BE2C (cell line): ENCODE results near the gene CWF19L2.

Source experiments
- DNase-seq: peaks from one replicate; pipeline ENCODE4 v3.0.0-alpha.2; 2020
- H3K27me3 ChIP-seq: fragments of 250-450 bp; sonication (Bioruptor Pico); 2 replicates; pipeline ENCODE4 v1.5.1; 2020; ENCODE audit warnings: mild to moderate bottlenecking
- H3K36me3 ChIP-seq: fragments of 250-450 bp; sonication (Bioruptor Pico); 2 replicates; pipeline ENCODE4 v1.5.1; 2020; ENCODE audit warnings: mild to moderate bottlenecking
- H3K4me1 ChIP-seq: fragments of 250-450 bp; sonication (Bioruptor Pico); 2 replicates; pipeline ENCODE4 v1.5.1; 2020
- H3K4me3 ChIP-seq: 2 replicates; pipeline ENCODE4 v1.5.1; 2011; ENCODE audit warnings: low read depth, low read length
- H3K9me3 ChIP-seq: fragments of 250-450 bp; sonication (Bioruptor Pico); 2 replicates; pipeline ENCODE4 v1.5.1; 2020
- CTCF ChIP-seq: IDR thresholded peaks from 2 replicates; pipeline ENCODE4 v1.5.1; 2012; ENCODE audit warnings: mild to moderate bottlenecking, low read depth, low read length

The CWF19L2 gene

DNA sequence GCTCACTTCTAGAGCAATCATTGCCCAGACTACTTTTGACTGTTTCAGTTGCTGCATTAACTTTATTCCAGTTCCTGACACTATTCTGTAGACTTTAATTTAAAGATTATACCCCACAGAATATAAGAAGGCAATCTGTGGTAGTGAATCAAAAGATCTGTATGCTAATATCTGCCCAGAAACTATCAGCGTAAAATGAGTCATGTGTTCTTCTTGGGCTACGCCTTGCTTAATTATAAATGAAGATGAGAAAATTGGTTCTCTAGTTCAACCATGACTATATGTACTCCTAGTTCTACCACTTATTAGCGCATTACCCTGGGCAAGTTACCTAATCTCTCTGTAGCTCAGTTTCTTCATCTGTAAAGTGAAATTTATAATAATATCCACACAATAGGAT lies 128.5 kb downstream of the CWF19L2 start:
- Histone ChIP-seq H3K9me3 (no peaks in the 10 kb centered on the region), H3K36me3 (no peaks in the 10 kb centered on the region), H3K4me3 (no peak overlapping the region), H3K4me1 (no peaks in the 10 kb centered on the region), H3K27me3 (no peaks in the 10 kb centered on the region)
- DNase-seq: no peak
- no peak for TF ChIP-seq CTCF

DNA sequence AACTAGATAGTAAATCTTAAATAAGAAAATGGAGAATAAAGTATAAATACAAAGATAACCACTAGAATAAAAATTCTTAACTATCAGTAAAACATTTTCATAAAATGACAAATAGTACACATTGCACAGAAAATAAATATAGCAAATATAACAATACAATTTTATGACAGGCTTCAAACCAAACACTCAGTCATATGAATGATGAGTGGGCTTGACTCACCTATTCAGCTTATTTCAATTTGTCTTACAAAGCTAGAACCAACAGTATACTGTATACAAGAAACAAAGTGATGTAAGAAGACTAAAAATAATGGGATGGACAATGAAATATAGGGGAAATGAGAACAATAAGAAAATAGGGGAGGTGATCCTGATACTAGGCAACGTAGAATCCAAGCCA lies 141.2 kb downstream of the CWF19L2 start:
- Histone ChIP-seq H3K4me1 (no peaks in the 10 kb centered on the region), H3K9me3 (no peaks in the 10 kb centered on the region), H3K27me3 (no peaks in the 10 kb centered on the region), H3K4me3 (no peak overlapping the region), H3K36me3 (no peaks in the 10 kb centered on the region)
- no peak for DNase-seq
- no peak for TF ChIP-seq CTCF

DNA sequence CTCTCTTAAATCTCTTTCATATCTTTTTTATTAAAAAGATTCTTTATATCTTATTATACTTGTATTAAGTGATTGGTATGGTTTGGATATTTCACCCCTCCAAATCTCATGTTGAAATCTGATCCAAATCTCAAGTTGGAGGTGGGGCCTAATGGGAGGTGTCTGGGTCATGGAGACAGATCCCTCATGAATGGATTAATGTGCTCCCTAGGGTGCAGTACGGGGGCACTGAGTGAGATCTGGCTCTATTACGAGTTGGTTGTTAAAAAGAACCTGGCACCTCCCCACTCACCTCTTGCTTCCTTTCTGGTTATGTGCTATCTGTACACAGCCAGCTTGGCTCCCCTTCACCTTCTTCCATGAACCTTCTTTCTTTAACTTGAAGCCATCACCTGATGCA lies 149.6 kb downstream of the CWF19L2 start:
- H3K4me3 ChIP-seq: no peak overlapping the region
- H3K9me3 ChIP-seq: no peaks in the 10 kb centered on the region
- H3K4me1 ChIP-seq: no peaks in the 10 kb centered on the region
- no peaks in the 10 kb centered on the region for H3K36me3 ChIP-seq
- no peak for TF ChIP-seq CTCF
- no peaks in the 10 kb centered on the region for H3K27me3 ChIP-seq
- DNase-seq: peak; percentile 6

DNA sequence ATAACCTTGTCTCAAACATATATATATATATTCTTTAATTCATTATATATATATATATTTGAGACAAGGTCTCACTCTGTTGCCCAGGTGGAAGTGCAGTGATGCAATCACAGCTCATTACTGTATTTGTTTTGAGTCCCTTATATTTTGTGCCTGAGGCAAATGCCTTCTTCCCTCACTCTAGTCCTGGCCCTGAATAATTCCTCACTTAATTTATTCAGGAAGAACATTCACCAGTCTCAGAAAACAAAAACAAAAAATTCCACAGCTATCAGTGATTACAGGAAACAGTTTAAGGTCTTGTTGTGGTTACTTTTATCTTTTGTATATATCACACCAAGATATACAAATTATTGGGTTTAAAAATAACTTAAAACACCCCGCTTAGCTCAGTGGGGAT lies 155.7 kb downstream of the CWF19L2 start:
- H3K27me3 ChIP-seq: no peaks in the 10 kb centered on the region
- 0 out of 2 replicates have a peak, but pooled peaks cover 3% of the 10 kb centered on the region for H3K36me3 ChIP-seq
- no peak overlapping the region for H3K4me3 ChIP-seq
- H3K9me3 ChIP-seq: no peaks in the 10 kb centered on the region
- no peak for TF ChIP-seq CTCF
- DNase-seq: no peak
- no peaks in the 10 kb centered on the region for H3K4me1 ChIP-seq

DNA sequence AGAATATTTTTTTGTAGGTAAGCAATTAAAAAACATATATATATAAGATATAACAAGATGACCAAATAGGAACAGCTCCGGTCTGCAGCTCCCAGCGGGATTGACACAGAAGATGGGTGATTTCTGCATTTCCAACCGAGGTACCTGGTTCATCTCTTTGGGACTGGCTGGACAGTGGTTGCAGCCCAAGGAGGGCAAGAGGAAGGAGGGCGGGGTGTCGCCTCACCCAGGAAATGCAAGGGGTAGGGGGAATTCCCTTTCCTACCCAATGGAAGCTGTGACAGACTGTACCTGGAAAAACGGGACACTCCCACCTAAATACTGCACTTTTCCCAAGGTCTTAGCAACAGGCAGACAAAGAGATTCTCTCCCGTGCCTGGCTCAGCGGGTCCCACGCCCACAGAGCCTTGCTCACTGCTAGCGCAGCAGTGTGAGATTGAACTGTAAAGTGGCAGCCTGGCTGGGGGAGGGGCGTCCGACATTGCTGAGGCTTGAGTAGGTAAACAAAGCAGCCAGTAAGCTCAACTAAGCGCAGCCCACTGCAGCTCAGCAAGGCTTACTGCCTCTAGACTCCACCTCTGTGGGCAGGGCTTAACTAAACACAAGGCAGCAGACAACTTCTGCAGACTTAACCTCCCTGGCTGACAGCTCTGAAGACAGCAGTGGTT lies 163.8 kb downstream of the CWF19L2 start:
- no peaks in the 10 kb centered on the region for H3K27me3 ChIP-seq
- H3K4me3 ChIP-seq: no peak overlapping the region
- H3K36me3 ChIP-seq: no peaks in the 10 kb centered on the region
- no peaks in the 10 kb centered on the region for H3K9me3 ChIP-seq
- DNase-seq: peak; percentile 9
- no peak for TF ChIP-seq CTCF
- H3K4me1 ChIP-seq: no peaks in the 10 kb centered on the region

GRCh38 chr11:107282195-107282594 lies 175.4 kb downstream of the CWF19L2 start:
- no peak overlapping the region for H3K4me3 ChIP-seq
- no peaks in the 10 kb centered on the region; the same call in 1 of the 2 replicates for H3K9me3 ChIP-seq
- DNase-seq: no peak
- H3K4me1 ChIP-seq: no peaks in the 10 kb centered on the region
- TF ChIP-seq CTCF: 0 out of 2 replicates have a peak, but pooled peaks have one; percentile 3
- no peaks in the 10 kb centered on the region for H3K27me3 ChIP-seq
- no peaks in the 10 kb centered on the region for H3K36me3 ChIP-seq
